Peyer's patch (tissue), 4 donors: ENCODE data around the gene TRAPPC2L. TPM values are rescaled to one million over a fixed set of nuclear protein-coding genes. Genes with fewer than 3 reads are reported as not detected.
A peak's percentile ranks its signal among the peaks of the same experiment; 100 is the strongest.
"Not testable (repeated sequence)": the region's sequence is repeated elsewhere in the genome, so short reads cannot be mapped to it uniquely, and the experiment has no call there.

ENCODE experiments used
- DNase-seq, 3 donors: peaks; one replicate each; pipeline ENCODE4 v3.0.0-alpha.2; 2017 to 2019
- H3K27ac ChIP-seq, 4 donors: fragments of 200-600 bp; sonication (generic); one replicate each; pipeline ENCODE4 v1.5.1; 2016 to 2019
- H3K27me3 ChIP-seq, 2 donors: fragments of 200-600 bp; sonication (generic); one replicate each; pipeline ENCODE4 v1.5.1; 2019
- H3K36me3 ChIP-seq, 3 donors: fragments of 200-600 bp; sonication (generic); one replicate each; pipeline ENCODE4 v1.5.1; 2016 to 2019
- H3K4me1 ChIP-seq, 4 donors: fragments of 200-600 bp; sonication (generic); one replicate each; pipeline ENCODE4 v1.5.1; 2016 to 2019
- H3K4me3 ChIP-seq, 4 donors: fragments of 200-600 bp; sonication (generic); 1 replicate in 3 of 4; 2 replicates in 1 of 4; pipeline ENCODE4 v1.5.1; 2016 to 2019; ENCODE audit warnings: mild to moderate bottlenecking in 1 of 4
- H3K9me3 ChIP-seq, 4 donors: fragments of 200-600 bp; sonication (generic); one replicate each; pipeline ENCODE4 v1.5.1; 2016 to 2019; ENCODE audit warnings: mild to moderate bottlenecking in 1 of 4
- CTCF ChIP-seq, 6 experiments: fragments of 450-650 bp in 4 of 6; fragments of 200-600 bp in 2 of 6; sonication (generic) in 1 of 6; IDR thresholded peaks; one replicate each; pipeline ENCODE4 v1.5.1; 2017 to 2019; ENCODE audit warnings: antibody characterized with exemption in 6 of 6, mild to moderate bottlenecking in 3 of 6, moderate library complexity in 1 of 6
- POLR2A ChIP-seq, 2 donors: fragments of 450-650 bp; IDR thresholded peaks; one replicate each; pipeline ENCODE4 v1.5.1; 2017; ENCODE audit warnings: antibody characterized with exemption in 2 of 2, mild to moderate bottlenecking in 2 of 2, moderate library complexity in 2 of 2
- total RNA-seq, 4 donors: library from RNA; depleted of rRNA; stranded (reverse); fragments of >200 nt; gene quantifications; one replicate each; pipeline ENCODE4 v1.1.0, GENCODE V29; 2016

Gene TRAPPC2L
- total RNA-seq, 4 donors from 2014 or later, result 20.4 to 47.9 (median 35.4) TPM

DNA sequence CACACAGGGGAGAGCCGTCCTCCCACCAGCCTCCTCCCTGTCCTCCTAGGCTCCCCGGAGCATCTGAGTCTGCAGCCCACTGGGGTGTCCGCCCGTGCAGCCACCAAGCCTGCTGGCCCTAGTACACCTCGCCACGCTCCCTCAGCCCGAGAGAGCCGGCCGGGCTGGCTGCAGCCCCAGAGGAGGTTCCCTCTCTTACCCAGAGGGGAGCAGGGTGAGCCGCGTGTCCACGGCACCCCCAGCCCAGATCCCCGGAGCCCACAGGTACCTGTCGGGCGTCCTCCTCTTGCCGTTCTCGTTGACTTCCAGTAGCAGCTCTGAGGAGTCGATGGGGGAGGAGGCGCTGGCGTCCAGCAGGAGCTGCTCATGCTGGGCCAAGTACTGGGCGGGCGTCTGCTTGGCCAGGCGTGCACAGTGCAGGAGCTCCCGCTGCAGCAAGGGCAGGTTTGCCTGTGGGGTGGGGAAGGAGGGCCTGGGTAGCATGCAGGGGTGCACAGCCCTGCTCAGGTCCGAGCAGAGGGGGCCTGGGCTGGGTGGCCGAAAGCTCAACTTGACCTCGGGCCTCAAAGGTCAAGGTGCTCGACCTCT is 28.9 kb downstream of the TRAPPC2L start:
- H3K27ac ChIP-seq, result peak overlapping the region in 1 of 4 donors; percentile 47
- H3K9me3 ChIP-seq, result no peaks in the 10 kb centered on the region
- H3K27me3 ChIP-seq, result no peaks in the 10 kb centered on the region
- no peak overlapping the region for H3K4me3 ChIP-seq
- DNase-seq, result no peak
- peaks cover 0 to 33% (median under 1%) of the 10 kb centered on the region in 4 donors for H3K4me1 ChIP-seq
- no peak for TF ChIP-seq CTCF (IDR thresholded peaks at IDR 0.05)
- TF ChIP-seq POLR2A (IDR thresholded peaks at IDR 0.05), result no peak
- peaks cover 0 to 15% (median 0%) of the 10 kb centered on the region in 3 donors for H3K36me3 ChIP-seq

- Histone ChIP-seq H3K27me3 (no peaks in the 10 kb centered on the region), H3K4me1 (peaks cover 0 to 27% (median 0%) of the 10 kb centered on the region in 4 donors), H3K4me3 (no peak overlapping the region), H3K9me3 (no peaks in the 10 kb centered on the region), H3K27ac (peak overlapping the region in 3 of 4 donors; percentile 42 to 65 (median 47)), H3K36me3 (peaks cover 0 to 14% (median 0%) of the 10 kb centered on the region in 3 donors)
- TF ChIP-seq POLR2A (IDR thresholded peaks at IDR 0.05) (no peak), CTCF (IDR thresholded peaks at IDR 0.05) (no peak)
- no peak for DNase-seq
These were observed 29.5 kb downstream of the TRAPPC2L start for GRCh38 chr16:88886420-88886844.

DNA sequence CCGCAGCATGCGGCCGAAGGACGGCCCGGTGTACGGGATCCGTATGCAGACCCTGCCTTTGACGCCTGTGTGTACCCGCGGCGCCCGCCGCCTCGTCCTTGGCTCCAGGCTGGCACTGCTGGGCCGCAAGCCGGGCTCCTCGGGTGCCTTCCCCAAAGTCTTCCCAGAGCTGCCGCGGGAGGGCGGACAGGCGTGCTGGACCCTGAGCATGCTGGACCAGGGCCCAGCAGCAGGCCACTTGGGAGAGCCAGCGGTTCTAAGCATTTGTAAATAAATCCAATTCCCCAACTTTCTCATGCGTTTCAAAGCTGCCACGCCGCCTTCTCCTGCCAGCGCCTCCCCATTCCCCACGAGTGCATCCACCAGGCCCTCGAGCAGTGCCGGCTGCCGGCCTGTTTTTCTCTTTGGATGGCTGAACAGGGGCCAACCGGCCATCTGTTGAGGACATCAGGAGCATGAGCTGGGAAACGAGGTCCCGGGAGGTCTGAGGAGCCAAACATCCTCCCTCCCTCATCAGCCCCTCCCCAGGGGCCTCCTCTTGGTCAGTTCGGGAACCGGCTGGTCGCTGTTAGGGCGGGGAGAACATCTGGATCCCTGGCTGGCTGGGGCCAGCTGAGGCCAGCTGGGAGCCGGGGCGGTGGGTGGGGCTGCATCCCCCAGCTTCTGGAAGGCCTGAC is 30.1 kb downstream of the TRAPPC2L start:
- DNase-seq, result peak; percentile 26 to 75 (median 61)
- H3K36me3 ChIP-seq, result peaks cover 0 to 14% (median 0%) of the 10 kb centered on the region in 3 donors
- H3K27ac ChIP-seq, result peak overlapping the region; percentile 18 to 65 (median 44)
- no peaks in the 10 kb centered on the region for H3K9me3 ChIP-seq
- no peaks in the 10 kb centered on the region for H3K27me3 ChIP-seq
- H3K4me3 ChIP-seq, result no peak overlapping the region
- peaks cover 0 to 21% (median 0%) of the 10 kb centered on the region in 4 donors for H3K4me1 ChIP-seq
- TF ChIP-seq CTCF (IDR thresholded peaks at IDR 0.05), result peak in 2 of 6 experiments; percentile 4
- no peak for TF ChIP-seq POLR2A (IDR thresholded peaks at IDR 0.05)

DNA sequence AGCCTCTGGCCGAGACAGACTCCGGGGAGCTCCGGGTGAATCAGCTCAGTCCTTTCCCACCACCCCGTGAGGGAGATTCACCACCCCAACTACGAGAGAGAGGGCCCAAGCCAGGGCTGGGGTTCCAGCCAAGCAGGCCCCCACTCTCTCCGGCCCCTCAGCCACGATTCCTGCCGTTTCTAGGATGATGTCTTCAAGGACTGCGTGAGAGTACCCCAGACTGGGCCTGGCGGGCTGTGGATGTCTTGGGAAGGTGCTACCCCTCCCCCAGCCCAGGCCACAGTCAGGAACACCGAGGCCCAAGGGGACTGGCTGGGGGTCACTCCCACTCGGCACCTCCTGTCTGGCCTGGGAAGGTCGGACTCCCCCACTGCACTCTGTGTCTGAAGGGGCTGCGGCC is 31.1 kb downstream of the TRAPPC2L start:
- Histone ChIP-seq H3K27me3 (no peaks in the 10 kb centered on the region), H3K27ac (peak overlapping the region in 2 of 4 donors; percentile 47 to 65)
- TF ChIP-seq POLR2A (IDR thresholded peaks at IDR 0.05) (no peak), CTCF (IDR thresholded peaks at IDR 0.05) (no peak)

DNA sequence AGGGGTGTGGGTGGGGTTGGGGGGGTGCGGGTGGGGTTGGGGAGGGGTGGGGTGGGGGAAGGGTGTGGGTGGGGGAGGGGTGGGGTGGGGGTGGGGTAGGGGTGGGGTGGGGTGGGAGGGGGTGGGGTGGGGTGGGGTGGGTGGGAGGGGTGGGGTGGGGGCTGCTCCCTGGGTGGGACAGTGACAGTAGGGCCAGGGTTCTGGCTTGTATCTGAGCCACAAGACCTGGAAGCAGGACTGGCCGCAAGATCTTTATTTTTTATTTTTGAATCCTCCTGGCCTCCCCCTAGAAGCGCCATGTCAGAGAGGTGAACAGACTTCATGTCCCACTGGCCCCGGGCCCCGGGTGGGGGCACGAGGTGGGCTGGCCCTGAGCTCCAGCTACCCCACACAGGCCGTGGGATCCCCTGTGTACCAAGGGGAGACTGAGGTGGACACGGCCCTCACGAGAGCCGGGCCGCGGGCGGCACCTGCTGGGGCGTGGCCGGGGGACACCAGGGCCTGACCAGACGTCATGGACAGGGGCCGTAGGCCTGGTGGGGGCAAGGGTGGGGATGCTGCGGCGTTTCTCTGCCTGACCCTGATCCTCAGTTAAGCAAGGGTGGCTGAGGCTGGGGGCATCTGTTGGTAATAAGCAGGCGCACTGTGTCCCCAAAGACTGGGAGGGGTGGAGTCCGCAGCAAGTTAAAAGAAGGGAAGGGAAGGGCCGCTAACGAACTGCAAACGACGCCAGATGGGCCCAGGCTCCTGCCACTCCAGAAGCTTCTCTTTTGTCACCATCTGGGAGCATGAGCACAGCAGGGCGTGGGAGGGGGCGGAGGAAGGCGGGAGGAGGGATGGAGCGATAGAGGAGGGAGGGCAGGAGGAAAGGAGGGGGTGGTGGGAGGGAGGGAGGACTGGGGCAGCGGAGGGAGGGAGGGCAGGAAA is 31.8 kb downstream of the TRAPPC2L start:
- no peak for TF ChIP-seq POLR2A (IDR thresholded peaks at IDR 0.05)
- TF ChIP-seq CTCF (IDR thresholded peaks at IDR 0.05), result no peak
- no peaks in the 10 kb centered on the region for H3K9me3 ChIP-seq
- H3K27ac ChIP-seq, result peak overlapping the region in 1 of 4 donors; percentile 47
- DNase-seq, result no peak
- H3K4me3 ChIP-seq, result no peak overlapping the region
- H3K36me3 ChIP-seq, result peaks cover 0 to 14% (median 0%) of the 10 kb centered on the region in 3 donors
- H3K4me1 ChIP-seq, result peaks cover 0 to 18% (median 0%) of the 10 kb centered on the region in 4 donors
- H3K27me3 ChIP-seq, result no peaks in the 10 kb centered on the region

More for the DNA sequence above, 31.1 kb downstream of the TRAPPC2L start:
- Histone ChIP-seq H3K4me3 (no peak overlapping the region), H3K4me1 (peaks cover 0 to 18% (median 0%) of the 10 kb centered on the region in 4 donors), H3K9me3 (no peaks in the 10 kb centered on the region), H3K36me3 (peaks cover 0 to 14% (median 0%) of the 10 kb centered on the region in 3 donors)
- DNase-seq, result no peak

DNA sequence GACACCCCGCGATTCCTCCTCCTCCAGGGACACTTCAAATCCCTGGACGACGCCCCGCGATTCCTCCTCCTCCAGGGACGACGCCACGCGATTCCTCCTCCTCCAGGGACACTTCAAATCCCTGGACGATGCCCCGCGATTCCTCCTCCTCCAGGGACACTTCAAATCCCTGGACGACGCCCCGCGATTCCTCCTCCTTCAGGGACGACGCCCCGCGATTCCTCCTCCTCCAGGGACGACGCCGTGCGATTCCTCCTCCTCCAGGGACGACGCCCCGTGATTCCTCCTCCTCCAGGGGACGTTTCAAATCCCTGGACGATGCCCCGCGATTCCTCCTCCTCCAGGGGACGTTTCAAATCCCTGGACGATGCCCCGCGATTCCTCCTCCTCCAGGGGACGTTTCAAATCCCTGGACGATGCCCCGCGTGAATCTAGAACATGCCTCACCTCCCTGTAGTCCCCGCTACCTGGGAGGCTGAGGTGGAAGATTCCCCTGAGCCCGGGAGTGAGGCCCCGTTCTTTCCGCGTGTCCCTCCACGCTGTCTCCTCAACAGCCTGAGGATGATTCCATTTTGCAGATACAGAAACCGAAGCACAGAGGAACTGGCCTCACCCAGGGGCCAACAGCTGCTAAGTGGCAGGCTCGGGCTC is 32.9 kb downstream of the TRAPPC2L start:
- H3K9me3 ChIP-seq, DNase-seq, H3K27me3 ChIP-seq, H3K36me3 ChIP-seq, H3K27ac ChIP-seq, H3K4me3 ChIP-seq: not testable (repeated sequence)
- peaks cover 0 to 18% (median 0%) of the 10 kb centered on the region in 4 donors for H3K4me1 ChIP-seq
